ENCODE results near the gene LIMS1.
A peak's percentile ranks its signal among the peaks of the same experiment; 100 is the strongest.

The LIMS1 gene

GRCh38 chr2:108619925-108620620, 85.8 kb downstream of the LIMS1 start:
- no peak for DNase-seq (ENCODE audit: low spot score)
- Mint-ChIP-seq H3K4me1 (ENCODE audit: low read depth) (peaks cover 69% of the 10 kb centered on the region), H3K9me3 (no peaks in the 10 kb centered on the region), H3K27me3 (ENCODE audit: low read depth) (no peaks in the 10 kb centered on the region), H3K4me3 (peak overlapping the region; percentile 95), H3K27ac (peak overlapping the region; percentile 97), H3K36me3 (ENCODE audit: low read depth) (peaks cover 9% of the 10 kb centered on the region)

GRCh38 chr2:108620656-108621055, 86.4 kb downstream of the LIMS1 start:
- Mint-ChIP-seq H3K27ac (peak overlapping the region; percentile 97), H3K4me1 (ENCODE audit: low read depth) (peaks cover 71% of the 10 kb centered on the region), H3K4me3 (peak overlapping the region; percentile 95), H3K36me3 (ENCODE audit: low read depth) (peaks cover 12% of the 10 kb centered on the region), H3K9me3 (no peaks in the 10 kb centered on the region), H3K27me3 (ENCODE audit: low read depth) (no peaks in the 10 kb centered on the region)
- no peak for DNase-seq (ENCODE audit: low spot score)

GRCh38 chr2:108621087-108621559, 86.9 kb downstream of the LIMS1 start:
- Mint-ChIP-seq H3K4me3 (peak overlapping the region; percentile 95), H3K27me3 (ENCODE audit: low read depth) (no peaks in the 10 kb centered on the region), H3K9me3 (no peaks in the 10 kb centered on the region), H3K4me1 (ENCODE audit: low read depth) (peaks cover 72% of the 10 kb centered on the region), H3K27ac (peak overlapping the region; percentile 97), H3K36me3 (ENCODE audit: low read depth) (peaks cover 12% of the 10 kb centered on the region)
- peak; percentile 77 for DNase-seq (ENCODE audit: low spot score)

DNA sequence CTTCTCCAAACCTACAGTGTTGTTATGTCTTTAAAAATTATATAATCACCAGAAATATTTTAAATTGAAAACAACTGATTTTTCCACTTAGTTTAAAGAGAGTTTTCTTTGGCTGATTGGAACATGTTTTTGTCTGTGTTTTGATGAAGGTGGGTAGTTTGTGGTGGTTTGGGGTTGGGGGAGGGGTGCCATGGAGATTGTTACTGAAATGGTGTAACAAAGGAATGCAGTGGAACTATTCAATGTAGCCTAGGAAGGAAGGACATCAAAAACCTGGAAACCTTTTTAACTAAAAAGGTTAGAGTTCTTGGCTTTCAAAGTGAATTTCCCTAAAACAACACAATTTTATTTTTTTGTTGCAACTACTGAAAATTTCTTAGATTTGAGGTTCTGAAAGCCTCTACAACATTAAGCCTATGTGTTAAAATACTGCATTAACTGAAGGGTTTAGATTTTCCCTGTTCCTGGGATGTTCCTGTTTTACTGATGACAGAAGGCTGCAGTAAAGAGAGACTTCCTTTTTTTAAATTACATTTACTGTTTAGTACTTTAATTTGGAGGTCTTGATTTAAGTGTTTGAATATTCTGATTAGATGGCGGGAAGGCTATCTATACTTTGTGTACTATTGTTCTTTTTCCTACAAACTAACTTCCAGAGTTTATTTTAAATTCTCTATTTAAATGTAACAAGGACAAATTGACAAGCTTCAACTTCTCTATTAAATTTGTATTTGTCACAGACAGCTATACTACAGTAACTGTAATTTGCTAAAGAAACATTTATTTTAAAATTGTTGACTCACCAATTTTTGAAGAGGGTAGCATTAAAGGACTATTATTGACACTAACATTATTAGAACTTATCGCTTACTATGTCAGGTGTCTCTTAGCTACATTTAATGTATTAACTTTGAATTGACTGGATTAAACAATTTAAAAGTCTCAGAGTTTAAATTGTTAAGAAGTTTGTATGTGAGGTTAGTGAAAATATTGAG, 87.7 kb downstream of the LIMS1 start:
- H3K9me3 Mint-ChIP-seq = no peaks in the 10 kb centered on the region
- H3K4me1 Mint-ChIP-seq (ENCODE audit: low read depth) = peaks cover 73% of the 10 kb centered on the region
- no peak for DNase-seq (ENCODE audit: low spot score)

DNA sequence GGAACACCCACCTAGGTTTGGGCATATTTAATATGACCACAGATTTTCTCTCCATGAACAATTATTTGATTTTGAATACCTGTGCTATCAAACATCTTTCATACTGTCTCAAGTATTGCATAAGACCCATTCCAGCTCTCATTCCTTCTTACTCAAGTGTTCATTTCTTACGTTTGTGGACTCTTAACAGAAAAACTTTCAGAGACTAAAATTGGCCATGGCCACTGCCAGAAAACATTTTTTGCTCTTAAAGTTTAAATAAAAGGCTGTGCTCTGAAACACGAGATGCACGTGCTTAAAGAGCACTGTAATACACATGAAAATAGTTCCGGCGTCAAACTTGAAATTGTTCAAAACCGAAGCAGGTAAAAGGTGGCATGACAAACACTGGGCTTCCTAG, 89.3 kb downstream of the LIMS1 start:
- DNase-seq (ENCODE audit: low spot score) = no peak
- no peaks in the 10 kb centered on the region for H3K9me3 Mint-ChIP-seq
- no peaks in the 10 kb centered on the region for H3K27me3 Mint-ChIP-seq (ENCODE audit: low read depth)
- H3K36me3 Mint-ChIP-seq (ENCODE audit: low read depth) = peaks cover 12% of the 10 kb centered on the region
- peaks cover 70% of the 10 kb centered on the region for H3K4me1 Mint-ChIP-seq (ENCODE audit: low read depth)
- peak overlapping the region; percentile 65 for H3K4me3 Mint-ChIP-seq
- H3K27ac Mint-ChIP-seq = peak overlapping the region; percentile 20

More for the DNA sequence above, 87.7 kb downstream of the LIMS1 start:
- peak overlapping the region; percentile 95 for H3K4me3 Mint-ChIP-seq
- no peaks in the 10 kb centered on the region for H3K27me3 Mint-ChIP-seq (ENCODE audit: low read depth)
- H3K27ac Mint-ChIP-seq = peak overlapping the region; percentile 97
- peaks cover 6% of the 10 kb centered on the region for H3K36me3 Mint-ChIP-seq (ENCODE audit: low read depth)

GRCh38 chr2:108625186-108625827, 91.0 kb downstream of the LIMS1 start:
- Mint-ChIP-seq H3K27ac (peak overlapping the region; percentile 60), H3K9me3 (no peaks in the 10 kb centered on the region), H3K36me3 (ENCODE audit: low read depth) (peaks cover 17% of the 10 kb centered on the region), H3K4me3 (peak overlapping the region; percentile 43), H3K4me1 (ENCODE audit: low read depth) (peaks cover 68% of the 10 kb centered on the region), H3K27me3 (ENCODE audit: low read depth) (no peaks in the 10 kb centered on the region)
- DNase-seq (ENCODE audit: low spot score) = no peak

DNA sequence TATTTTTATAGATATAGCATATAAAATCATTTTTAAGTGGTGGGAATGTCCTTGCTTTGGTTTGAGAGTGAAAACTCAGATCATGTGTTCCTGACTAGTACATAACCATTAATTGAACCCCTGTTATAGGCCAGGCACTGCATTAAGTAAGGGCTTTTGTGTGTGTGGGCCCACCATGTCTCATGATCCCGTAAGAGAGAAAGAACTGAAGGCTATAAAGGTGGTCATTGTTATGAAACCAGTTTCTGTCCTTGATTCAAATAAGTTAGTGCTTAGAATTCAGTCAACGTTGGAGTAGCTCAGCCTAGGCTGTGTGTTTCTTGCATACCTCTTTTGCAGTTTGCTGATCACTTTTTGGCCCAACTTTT, 91.5 kb downstream of the LIMS1 start:
- H3K27me3 Mint-ChIP-seq (ENCODE audit: low read depth) = no peaks in the 10 kb centered on the region
- no peak overlapping the region for H3K4me3 Mint-ChIP-seq
- H3K9me3 Mint-ChIP-seq = no peaks in the 10 kb centered on the region
- no peak overlapping the region for H3K27ac Mint-ChIP-seq
- peaks cover 66% of the 10 kb centered on the region for H3K4me1 Mint-ChIP-seq (ENCODE audit: low read depth)
- DNase-seq (ENCODE audit: low spot score) = no peak
- peaks cover 22% of the 10 kb centered on the region for H3K36me3 Mint-ChIP-seq (ENCODE audit: low read depth)

DNA sequence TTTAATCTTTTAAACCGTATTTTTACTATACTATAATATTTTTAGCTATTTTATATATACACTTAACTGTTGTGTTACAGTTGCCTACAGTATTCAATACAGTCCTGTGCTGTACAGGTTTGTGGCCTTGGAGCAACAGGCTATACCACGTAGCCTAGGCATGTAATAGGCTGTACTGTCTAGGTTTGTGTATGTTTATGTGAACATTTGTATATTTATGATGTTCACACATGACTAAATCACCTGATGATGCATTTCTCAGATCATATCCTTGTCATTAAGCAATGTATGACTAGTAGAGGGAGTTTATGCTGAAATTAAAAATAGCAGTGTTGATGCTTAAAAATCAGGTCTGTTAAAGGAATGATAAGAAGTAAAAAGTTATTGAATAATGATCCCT, 92.7 kb downstream of the LIMS1 start:
- no peak for DNase-seq (ENCODE audit: low spot score)
- no peaks in the 10 kb centered on the region for H3K9me3 Mint-ChIP-seq
- H3K4me3 Mint-ChIP-seq = no peak overlapping the region
- H3K36me3 Mint-ChIP-seq (ENCODE audit: low read depth) = peaks cover 25% of the 10 kb centered on the region
- H3K27ac Mint-ChIP-seq = no peak overlapping the region
- H3K4me1 Mint-ChIP-seq (ENCODE audit: low read depth) = peaks cover 65% of the 10 kb centered on the region
- no peaks in the 10 kb centered on the region for H3K27me3 Mint-ChIP-seq (ENCODE audit: low read depth)

- Mint-ChIP-seq H3K4me3 (peak overlapping the region; percentile 50), H3K27me3 (ENCODE audit: low read depth) (no peaks in the 10 kb centered on the region), H3K4me1 (ENCODE audit: low read depth) (peaks cover 66% of the 10 kb centered on the region), H3K36me3 (ENCODE audit: low read depth) (peaks cover 25% of the 10 kb centered on the region), H3K9me3 (no peaks in the 10 kb centered on the region), H3K27ac (peak overlapping the region; percentile 54)
- DNase-seq (ENCODE audit: low spot score) = no peak
These were observed 93.8 kb downstream of the LIMS1 start for GRCh38 chr2:108627911-108628567.

DNA sequence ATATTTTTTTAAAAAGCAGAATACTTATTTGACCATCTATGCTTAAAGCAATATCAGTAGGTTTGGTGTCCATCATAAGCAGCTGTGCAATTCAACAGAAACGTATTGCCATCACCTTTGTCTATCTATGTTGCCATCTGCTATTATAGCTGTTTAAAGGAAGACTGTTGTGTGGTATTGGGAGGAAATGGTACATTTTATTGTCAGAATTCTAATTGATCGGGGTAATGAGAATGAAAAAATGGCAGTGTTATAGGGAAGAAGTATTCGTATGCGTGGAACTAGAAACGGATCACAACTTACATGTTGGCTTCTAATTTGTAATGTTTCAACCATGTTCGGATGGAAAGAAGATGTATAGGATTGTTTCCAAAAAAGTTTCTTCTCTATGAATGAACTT, 94.7 kb downstream of the LIMS1 start:
- no peak for DNase-seq (ENCODE audit: low spot score)
- peaks cover 25% of the 10 kb centered on the region for H3K36me3 Mint-ChIP-seq (ENCODE audit: low read depth)
- H3K27me3 Mint-ChIP-seq (ENCODE audit: low read depth) = no peaks in the 10 kb centered on the region
- H3K4me1 Mint-ChIP-seq (ENCODE audit: low read depth) = peaks cover 62% of the 10 kb centered on the region
- peak overlapping the region; percentile 24 for H3K4me3 Mint-ChIP-seq
- H3K27ac Mint-ChIP-seq = peak overlapping the region; percentile 9
- H3K9me3 Mint-ChIP-seq = no peaks in the 10 kb centered on the region

DNA sequence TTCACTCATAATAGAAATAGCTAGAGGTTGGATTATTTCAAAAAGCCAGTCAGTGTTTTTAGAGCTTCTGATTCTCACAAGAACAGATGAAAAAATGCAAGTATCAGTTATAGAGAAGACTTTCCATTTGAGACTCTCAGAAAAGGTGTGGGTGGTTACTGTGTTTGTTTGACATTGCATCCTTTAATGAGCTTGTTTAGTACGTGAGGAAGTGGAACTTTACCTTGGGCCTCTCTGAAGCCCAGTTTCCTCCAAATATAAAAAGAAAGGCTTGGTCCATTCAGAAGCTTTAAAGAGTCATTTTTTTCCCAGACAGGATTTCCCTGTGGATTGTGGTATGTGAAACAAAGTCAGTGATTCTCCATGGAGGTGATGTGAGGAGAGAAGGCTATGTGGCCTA, 95.1 kb downstream of the LIMS1 start:
- Mint-ChIP-seq H3K27ac (peak overlapping the region; percentile 9), H3K36me3 (ENCODE audit: low read depth) (peaks cover 25% of the 10 kb centered on the region), H3K4me3 (peak overlapping the region; percentile 24), H3K4me1 (ENCODE audit: low read depth) (peaks cover 62% of the 10 kb centered on the region), H3K9me3 (no peaks in the 10 kb centered on the region), H3K27me3 (ENCODE audit: low read depth) (no peaks in the 10 kb centered on the region)
- DNase-seq (ENCODE audit: low spot score) = no peak

- H3K4me3 Mint-ChIP-seq = no peak overlapping the region
- peaks cover 22% of the 10 kb centered on the region for H3K36me3 Mint-ChIP-seq (ENCODE audit: low read depth)
- H3K27ac Mint-ChIP-seq = no peak overlapping the region
- no peak for DNase-seq (ENCODE audit: low spot score)
- peaks cover 58% of the 10 kb centered on the region for H3K4me1 Mint-ChIP-seq (ENCODE audit: low read depth)
- no peaks in the 10 kb centered on the region for H3K27me3 Mint-ChIP-seq (ENCODE audit: low read depth)
- no peaks in the 10 kb centered on the region for H3K9me3 Mint-ChIP-seq
These were observed 96.5 kb downstream of the LIMS1 start for GRCh38 chr2:108630567-108631405.
